SK-N-SH (cell line): ENCODE measurements around the gene DAZAP2. TPM values are rescaled to one million over a fixed set of nuclear protein-coding genes. Genes with fewer than 3 reads are reported as not detected.

Source experiments
- CTCF ChIA-PET: fragments of 300-600, 350-600 bp; formaldehyde crosslinking; extraction: SDS; loops from one replicate; lab custom pipeline; 2021; lab: Yijun Ruan, JAX
- POLR2A ChIA-PET: fragments of 350-600 bp; sonication (Branson Sonifier 250); formaldehyde crosslinking; extraction: SDS; loops from one replicate; lab custom pipeline; 2020; ENCODE audit warnings: antibody characterized with exemption, inconsistent platforms; lab: Yijun Ruan, JAX
- DNase-seq: peaks from one replicate; pipeline ENCODE4 v3.0.0; 2012
- H2AFZ ChIP-seq: fragments of 200-600 bp; sonication (generic); 2 replicates; pipeline ENCODE4 v1.8.1; 2016; ENCODE audit warnings: antibody characterized with exemption, mild to moderate bottlenecking, low read depth
- H3F3A ChIP-seq: fragments of 200-600 bp; sonication (generic); replicated peaks from 2 replicates; pipeline ENCODE3; 2016; ENCODE audit warnings: antibody characterized with exemption, mild to moderate bottlenecking; ENCODE audit not compliant: insufficient read depth
- H3K27ac ChIP-seq, 2 experiments: fragments of 200-500 bp in 1 of 2; fragments of 200-600 bp in 1 of 2; sonication (Bioruptor generic) in 1 of 2; sonication (generic), shearing (Covaris generic) in 1 of 2; 2 replicates each; pipeline versions ENCODE4 v1.5.1 to v1.6.1; 2014 to 2016; ENCODE audit warnings: low read depth in 2 of 2, inconsistent platforms in 1 of 2, low read length in 1 of 2, mild to moderate bottlenecking in 1 of 2, mixed read lengths in 1 of 2
- H3K27me3 ChIP-seq: fragments of 200-600 bp; sonication (generic), shearing (Covaris generic); 2 replicates; pipeline ENCODE4 v1.6.1; 2016; ENCODE audit warnings: mixed run types; ENCODE audit not compliant: insufficient read depth
- H3K36me3 ChIP-seq, 2 experiments: fragments of 200-500 bp in 1 of 2; fragments of 200-600 bp in 1 of 2; sonication (Bioruptor generic) in 1 of 2; sonication (generic) in 1 of 2; replicated peaks in 1 of 2; 2 replicates each; pipeline versions ENCODE3 to v1.5.1; 2014 to 2016; ENCODE audit warnings: low read length in 1 of 2, mild to moderate bottlenecking in 1 of 2; ENCODE audit not compliant: insufficient read depth in 2 of 2, control insufficient read depth in 1 of 2
- H3K4me1 ChIP-seq, 2 experiments: fragments of 200-500 bp in 1 of 2; fragments of 200-600 bp in 1 of 2; sonication (Bioruptor generic) in 1 of 2; sonication (generic), shearing (Covaris generic) in 1 of 2; 2 replicates each; pipeline versions ENCODE4 v1.5.1 to v1.6.1; 2014 to 2016; ENCODE audit warnings: low read depth in 1 of 2, low read length in 1 of 2, mixed run types in 1 of 2; ENCODE audit not compliant: insufficient read depth in 2 of 2, control insufficient read depth in 1 of 2
- H3K4me2 ChIP-seq: fragments of 200-600 bp; sonication (generic), shearing (Covaris generic); 2 replicates; pipeline ENCODE4 v1.6.1; 2017; ENCODE audit warnings: mixed run types
- H3K4me3 ChIP-seq, 2 experiments: fragments of 200-500 bp in 1 of 2; fragments of 200-600 bp in 1 of 2; sonication (Bioruptor generic) in 1 of 2; sonication (generic), shearing (Covaris generic) in 1 of 2; 2 replicates each; pipeline versions ENCODE4 v1.5.1 to v1.8.1; 2014 to 2016; ENCODE audit warnings: low read depth in 2 of 2, inconsistent platforms in 1 of 2, low read length in 1 of 2, mild to moderate bottlenecking in 1 of 2, mixed read lengths in 1 of 2, moderate library complexity in 1 of 2
- H3K79me2 ChIP-seq: fragments of 200-600 bp; sonication (generic); 2 replicates; pipeline ENCODE4 v1.8.1; 2017; ENCODE audit warnings: mild to moderate bottlenecking; ENCODE audit not compliant: insufficient read depth
- H3K9ac ChIP-seq: fragments of 200-600 bp; sonication (generic); 2 replicates; pipeline ENCODE4 v1.6.1; 2017; ENCODE audit warnings: mixed run types
- H3K9me2 ChIP-seq: fragments of 200-600 bp; sonication (generic); 2 replicates; pipeline ENCODE4 v1.6.1; 2017; ENCODE audit warnings: mixed run types
- H3K9me3 ChIP-seq: fragments of 200-600 bp; sonication (generic); 2 replicates; pipeline ENCODE4 v1.6.1; 2017; ENCODE audit warnings: mixed run types, mild to moderate bottlenecking, moderate library complexity
- H4K20me1 ChIP-seq: fragments of 200-600 bp; sonication (generic); 2 replicates; pipeline ENCODE4 v1.6.1; 2017; ENCODE audit warnings: mild to moderate bottlenecking, mixed run types; ENCODE audit not compliant: insufficient read depth
- CTCF ChIP-seq: fragments of 200-600 bp; sonication (generic); IDR thresholded peaks from 2 replicates; pipeline ENCODE4 v1.6.1; 2017; ENCODE audit warnings: antibody characterized with exemption, mild to moderate bottlenecking, moderate library complexity
- ELF1 ChIP-seq: IDR thresholded peaks from 2 replicates; pipeline ENCODE4 v1.4.0; 2012
- EZH2phosphoT487 ChIP-seq: fragments of 200-600 bp; sonication (generic); IDR thresholded peaks from 2 replicates; pipeline ENCODE4 v1.6.1; 2017; ENCODE audit warnings: low read depth, mixed run types, mild to moderate bottlenecking, antibody characterized with exemption, moderate library complexity, borderline replicate concordance
- FOSL2 ChIP-seq: IDR thresholded peaks from 2 replicates; pipeline ENCODE4 v1.4.0; 2012; ENCODE audit warnings: low read depth, mild to moderate bottlenecking, moderate library complexity, borderline replicate concordance
- GATA2 ChIP-seq: sonication (generic); formaldehyde crosslinking; IDR thresholded peaks from 2 replicates; pipeline ENCODE4 v1.5.0; 2020; ENCODE audit warnings: mild to moderate bottlenecking, missing genetic modification reagents
- JUND ChIP-seq: IDR thresholded peaks from 2 replicates; pipeline ENCODE4 v1.4.0; 2012
- NRF1 ChIP-seq: IDR thresholded peaks from 2 replicates; pipeline ENCODE4 v1.6.1; 2012; ENCODE audit warnings: low read depth, mild to moderate bottlenecking, low read length
- PBX3 ChIP-seq: IDR thresholded peaks from 2 replicates; pipeline ENCODE4; 2012
- RAD21 ChIP-seq: IDR thresholded peaks from 2 replicates; pipeline ENCODE4 v1.6.1; 2012; ENCODE audit warnings: mild to moderate bottlenecking, low read length
- RCOR1 ChIP-seq: fragments of 150-350 bp; IDR thresholded peaks from 2 replicates; pipeline ENCODE4 v1.6.1; 2017; ENCODE audit warnings: antibody characterized with exemption, low read length
- RFX5 ChIP-seq: IDR thresholded peaks from 2 replicates; pipeline ENCODE4 v1.6.1; 2012; ENCODE audit warnings: mild to moderate bottlenecking, improper control_type of control experiment, low read length
- RXRA ChIP-seq: IDR thresholded peaks from 2 replicates; pipeline ENCODE4 v1.4.0; 2012; ENCODE audit warnings: low read depth, mild to moderate bottlenecking, borderline replicate concordance
- SMC3 ChIP-seq: IDR thresholded peaks from 2 replicates; pipeline ENCODE4 v1.6.1; 2012; ENCODE audit warnings: low read depth, low read length, improper control_type of control experiment
- YY1 ChIP-seq: IDR thresholded peaks from 2 replicates; pipeline ENCODE4 v1.4.0; 2012; ENCODE audit warnings: low read depth, mild to moderate bottlenecking
- WGBS: methylation state at CpG from one replicate; pipeline ENCODE4 v1.1.6; 2017; ENCODE audit warnings: low lambda C conversion rate; 5-methylcytosine and 5-hydroxymethylcytosine counted together
- polyA plus RNA-seq, 3 experiments: library from polyadenylated mRNA; depleted of rRNA; stranded (reverse); fragments of >200 nt; gene quantifications; 2 replicates each; pipeline ENCODE4 v1.2.3, GENCODE V29; 2012

DAZAP2 gene
- polyA plus RNA-seq, 1 of the 3 experiments (the other 2 are of a cell fraction) = 274 TPM

DNA sequence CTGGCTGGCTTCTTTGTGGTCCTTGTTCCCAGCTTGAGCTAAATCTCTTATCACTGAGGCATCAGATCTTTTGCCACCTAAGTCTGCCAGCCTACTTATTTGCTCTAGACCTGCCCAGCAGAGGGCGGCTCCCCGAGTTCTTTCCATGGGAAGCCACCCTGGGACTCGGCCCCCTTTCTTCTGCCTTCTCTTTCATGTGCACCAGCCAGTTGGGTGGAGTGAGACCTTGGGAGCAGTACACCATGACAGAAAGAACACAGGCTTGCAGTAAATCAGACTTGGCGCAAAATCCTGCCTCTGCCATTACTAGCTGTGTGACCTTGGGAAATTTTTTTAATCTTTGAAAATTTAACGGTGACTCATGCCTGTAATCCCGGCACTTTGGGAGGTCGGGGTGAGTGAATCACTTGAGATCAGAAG, 24.1 kb downstream of the DAZAP2 start:
- no peak overlapping the region for H3K4me2 ChIP-seq
- ChIA-PET CTCF (interaction anchor here (0.6 to 2.8 kb wide), 9 partner anchors 9 to 269 kb away, joined by 3 to 11 read pairs (median 4); no protein-coding TSS in a partner anchor), POLR2A (interaction anchor here (0.7 kb wide), 1 partner anchor 268 kb away, joined by 4 read pairs; no protein-coding TSS in a partner anchor)
- no peak for DNase-seq
- no peak overlapping the region for H3K9ac ChIP-seq
- no peaks in the 10 kb centered on the region for H3K9me2 ChIP-seq
- H4K20me1 ChIP-seq = 0 out of 2 replicates have a peak, but pooled peaks cover 3% of the 10 kb centered on the region
- H3F3A ChIP-seq = peaks cover 3% of the 10 kb centered on the region
- TF ChIP-seq ELF1 (no peak), RAD21 (peak; percentile 18; the same call in 1 of the 2 replicates), CTCF (peak; percentile 51), FOSL2 (peak; percentile 19; the same call in 1 of the 2 replicates), SMC3 (peak; percentile 29; the same call in 1 of the 2 replicates), RFX5 (no peak)
- H3K4me1 ChIP-seq = peaks cover 0 to 5% of the 10 kb centered on the region in 2 experiments; a peak in 1 of 4 replicates
- no peak overlapping the region; a peak in 1 of 4 replicates for H3K4me3 ChIP-seq
- peaks cover 18% of the 10 kb centered on the region for H3K79me2 ChIP-seq
- H2AFZ ChIP-seq = no peak overlapping the region
- no peaks in the 10 kb centered on the region for H3K36me3 ChIP-seq
- WGBS = 50% methylated on average over 7 of the region's 7 CpGs
- H3K27ac ChIP-seq = peak overlapping the region in 1 of 2 experiments; percentile 43; a peak in 2 of 4 replicates
- no peaks in the 10 kb centered on the region for H3K9me3 ChIP-seq
- no peaks in the 10 kb centered on the region for H3K27me3 ChIP-seq

DNA sequence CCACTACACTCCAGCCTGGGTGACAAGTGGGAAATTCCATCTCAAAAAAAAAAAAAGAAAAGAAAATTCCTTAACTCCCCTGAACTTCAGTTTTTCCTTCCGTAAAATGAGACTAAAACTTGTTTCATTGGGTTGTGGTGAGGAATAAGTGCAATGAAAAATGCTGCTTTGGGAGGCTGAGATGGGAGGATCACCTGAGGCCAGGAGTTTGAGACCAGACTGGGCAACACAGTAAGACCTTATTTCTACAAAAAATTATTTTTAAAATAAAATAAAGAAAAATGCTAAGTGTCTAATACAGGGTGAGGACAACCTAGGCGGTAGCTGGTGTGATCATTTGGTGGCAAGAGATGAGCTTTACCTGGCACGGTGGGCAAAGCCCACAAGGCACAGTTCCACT, 24.7 kb downstream of the DAZAP2 start:
- ChIA-PET POLR2A (interaction anchor here (0.7 kb wide), 1 partner anchor 269 kb away, joined by 4 read pairs; no protein-coding TSS in a partner anchor), CTCF (interaction anchor here (1.1 to 2.8 kb wide), 2 partner anchors 11 to 77 kb away, joined by 4 to 11 read pairs; no protein-coding TSS in a partner anchor)
- 98% methylated on average over 3 of the region's 3 CpGs for WGBS

More for the DNA sequence above, 24.7 kb downstream of the DAZAP2 start:
- H3K4me3 ChIP-seq = no peak overlapping the region; a peak in 1 of 4 replicates
- H2AFZ ChIP-seq = no peak overlapping the region
- no peaks in the 10 kb centered on the region for H3K27me3 ChIP-seq
- H3F3A ChIP-seq = peaks cover 3% of the 10 kb centered on the region
- peaks cover 12% of the 10 kb centered on the region for H3K79me2 ChIP-seq
- H3K9ac ChIP-seq = no peak overlapping the region
- TF ChIP-seq EZH2phosphoT487 (no peak), GATA2 (CRISPR knock-in tag) (no peak), PBX3 (no peak), RAD21 (no peak), NRF1 (no peak), YY1 (no peak), JUND (no peak), RXRA (no peak), RCOR1 (no peak)
- no peaks in the 10 kb centered on the region for H3K9me2 ChIP-seq
- no peak overlapping the region for H3K4me2 ChIP-seq
- H3K27ac ChIP-seq = peak overlapping the region in 1 of 2 experiments; percentile 43; a peak in 2 of 4 replicates
- no peaks in the 10 kb centered on the region for H3K9me3 ChIP-seq
- peaks cover 0 to 5% of the 10 kb centered on the region in 2 experiments; a peak in 1 of 4 replicates for H3K4me1 ChIP-seq
- H3K36me3 ChIP-seq = no peaks in the 10 kb centered on the region
- H4K20me1 ChIP-seq = 0 out of 2 replicates have a peak, but pooled peaks cover 3% of the 10 kb centered on the region
- DNase-seq = no peak
